Fibroblast of the aortic adventitia (primary cell): ENCODE data around the gene HSBP1. TPM values are rescaled to one million over a fixed set of nuclear protein-coding genes. Genes with fewer than 3 reads are reported as not detected.

Source experiments
- DNase-seq: peaks from one replicate; pipeline ENCODE4 v3.0.0-alpha.2; 2010; ENCODE audit warnings: low read depth
- H3K4me3 ChIP-seq: 2 replicates; pipeline ENCODE4 v1.5.1; 2011; ENCODE audit warnings: low read depth, mild to moderate bottlenecking, control low read depth, low read length, moderate library complexity
- CTCF ChIP-seq: IDR thresholded peaks from 2 replicates; pipeline ENCODE4 v1.5.1; 2011; ENCODE audit warnings: mild to moderate bottlenecking, low read length, control low read depth, inconsistent platforms; ENCODE audit not compliant: insufficient read depth
- total RNA-seq: library from RNA; depleted of rRNA; stranded (reverse); fragments of >200 nt; gene quantifications from 2 replicates; pipeline ENCODE4 v1.2.3, GENCODE V29; 2012; ENCODE audit warnings: low replicate concordance

HSBP1 gene
- total RNA-seq, 1 donor, result 19.0 TPM

DNA sequence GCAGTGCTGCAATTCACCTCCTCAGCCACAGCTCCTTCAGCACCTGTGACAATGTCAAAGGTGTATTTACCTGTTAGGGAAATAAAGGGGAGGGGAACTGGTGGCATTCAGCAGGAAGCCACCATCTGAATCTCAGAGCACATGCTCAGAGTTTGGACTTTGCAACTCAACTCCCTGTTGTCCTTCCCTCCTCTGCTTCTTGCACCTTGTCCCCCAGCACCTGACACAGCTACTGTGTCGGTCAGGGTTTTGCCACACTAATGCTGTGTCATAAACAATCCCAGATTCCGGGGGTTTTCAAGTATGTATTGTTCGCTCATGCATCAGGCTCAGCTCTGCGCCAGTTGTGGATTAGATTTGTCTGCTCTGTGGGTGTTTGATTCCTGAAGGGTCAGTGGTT lies 43.7 kb downstream of the HSBP1 start:
- no peak overlapping the region for H3K4me3 ChIP-seq
- DNase-seq, result no peak
- no peak for TF ChIP-seq CTCF

DNA sequence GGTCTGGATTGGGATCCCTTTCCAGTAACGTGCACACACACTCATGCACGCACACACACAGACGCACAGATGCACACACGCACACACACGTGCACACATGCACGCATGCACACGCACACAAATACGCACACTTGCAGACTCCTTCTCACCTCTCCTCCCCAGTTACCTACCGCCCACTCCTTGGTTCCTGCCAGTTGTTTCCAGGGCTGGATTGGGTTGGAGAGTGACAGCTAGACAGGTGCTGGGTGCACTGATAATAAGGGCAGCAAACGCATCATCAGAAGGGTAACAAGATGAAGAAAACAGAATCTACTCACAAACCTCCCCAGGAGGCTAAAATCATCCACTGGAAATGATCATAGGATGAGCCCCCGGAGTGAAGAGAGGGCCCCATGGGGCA lies 45.0 kb downstream of the HSBP1 start:
- DNase-seq, result no peak
- no peak overlapping the region for H3K4me3 ChIP-seq
- no peak for TF ChIP-seq CTCF

DNA sequence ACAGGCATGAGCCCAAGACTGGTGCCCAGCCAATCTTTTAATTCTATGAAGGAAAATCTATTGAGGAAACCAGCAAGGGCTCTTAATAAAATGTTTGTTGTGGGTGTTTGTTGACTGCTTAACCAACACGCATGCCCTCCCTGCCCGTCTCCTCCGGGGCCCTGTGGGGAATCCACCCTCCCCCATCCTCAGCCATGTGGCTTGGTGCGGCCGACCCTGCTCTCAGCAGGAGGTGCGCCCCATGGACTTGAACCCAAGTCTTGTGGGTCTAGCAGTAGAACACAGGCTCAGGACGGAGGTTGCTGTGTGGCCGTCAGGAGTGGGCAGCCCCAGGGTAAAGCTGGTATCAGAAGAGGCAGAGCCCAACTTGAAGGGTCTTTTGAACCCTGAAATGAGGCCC lies 46.1 kb downstream of the HSBP1 start:
- no peak for DNase-seq
- no peak for TF ChIP-seq CTCF
- no peak overlapping the region for H3K4me3 ChIP-seq

DNA sequence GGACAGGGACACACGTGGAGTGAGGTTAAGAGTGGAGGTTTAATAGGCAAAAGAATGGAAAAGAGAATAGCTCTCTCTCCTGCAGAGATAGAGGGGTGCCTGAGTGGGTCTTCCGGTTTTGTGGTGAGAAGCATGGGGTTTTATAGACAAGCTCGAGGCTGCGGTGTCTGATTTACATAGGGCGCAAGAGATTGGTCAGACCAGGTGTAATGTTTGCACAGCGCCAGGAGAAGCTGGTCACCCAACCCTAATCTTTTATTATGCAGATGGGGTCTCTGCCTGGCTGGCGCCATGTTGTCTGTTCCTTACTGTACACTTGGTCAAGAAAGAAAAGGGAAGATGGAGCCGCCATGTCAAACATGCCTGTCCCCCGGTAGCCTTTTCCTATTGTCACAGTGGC lies 46.6 kb downstream of the HSBP1 start:
- H3K4me3 ChIP-seq, result no peak overlapping the region
- no peak for DNase-seq
- no peak for TF ChIP-seq CTCF

GRCh38 chr16:83856792-83857191 lies 49.0 kb downstream of the HSBP1 start:
- DNase-seq, result no peak
- no peak for TF ChIP-seq CTCF
- no peak overlapping the region for H3K4me3 ChIP-seq

GRCh38 chr16:83859265-83859664 lies 51.5 kb downstream of the HSBP1 start:
- DNase-seq, result no peak
- H3K4me3 ChIP-seq, result no peak overlapping the region
- TF ChIP-seq CTCF, result no peak

GRCh38 chr16:83862661-83863060 lies 54.9 kb downstream of the HSBP1 start:
- no peak overlapping the region for H3K4me3 ChIP-seq
- no peak for TF ChIP-seq CTCF
- DNase-seq, result no peak
